IMR-90 (cell line): ENCODE results near the gene KY. TPM values are rescaled to one million over a fixed set of nuclear protein-coding genes. Genes with fewer than 3 reads are reported as not detected.

Source experiments
- polyA plus RNA-seq, 3 experiments: library from polyadenylated mRNA; depleted of rRNA; stranded (reverse); fragments of >200 nt; gene quantifications; 2 replicates each; pipeline ENCODE4 v1.2.3, GENCODE V29; 2012; ENCODE audit warnings: low replicate concordance in 1 of 3
- total RNA-seq: library from RNA; depleted of rRNA; stranded (reverse); fragments of >200 nt; gene quantifications from 2 replicates; pipeline ENCODE4 v1.2.3, GENCODE V29; 2012; rRNA removed

The KY gene
- total and polyA plus RNA-seq, 2 of the 4 experiments (the other 2 are of a cell fraction) = under 0.01 to 0.09 TPM

Other genes starting within 250 kb of the KY start
- gene ANAPC13, start 165.0 kb downstream of the KY start, total RNA-seq = 43.4 and 82.8 TPM in 2 replicates
- 56.5 and 62.9 TPM in 2 replicates for gene ANAPC13, start 165.0 kb downstream of the KY start, polyA plus RNA-seq (2012; rRNA removed)
- gene CEP63, start 165.0 kb downstream of the KY start, total RNA-seq = 6.5 and 16.1 TPM in 2 replicates
- 8.8 and 9.1 TPM in 2 replicates for gene CEP63, start 165.0 kb downstream of the KY start, polyA plus RNA-seq (2012; rRNA removed)
- under 0.01 and 0.36 TPM in 2 replicates for gene EPHB1, start 144.2 kb upstream of the KY start, total RNA-seq
- 0.17 and 0.19 TPM in 2 replicates for gene EPHB1, start 144.2 kb upstream of the KY start, polyA plus RNA-seq (2012; rRNA removed)